Breast epithelium (tissue), 4 donors: ENCODE results near the gene GALNT16. TPM values are rescaled to one million over a fixed set of nuclear protein-coding genes. Genes with fewer than 3 reads are reported as not detected.
"Not testable (repeated sequence)": the region's sequence is repeated elsewhere in the genome, so short reads cannot be mapped to it uniquely, and the experiment has no call there.

Experiments
- DNase-seq, 2 donors: peaks; one replicate each; pipeline ENCODE4 v3.0.0-alpha.2; 2019; ENCODE audit warnings: low spot score in 2 of 2
- H3K27ac ChIP-seq, 2 donors: fragments of 200-600 bp; sonication (generic) in 1 of 2; one replicate each; pipeline ENCODE4 v1.5.1; 2016 to 2019; ENCODE audit warnings: mild to moderate bottlenecking in 1 of 2
- H3K27me3 ChIP-seq, 2 donors: fragments of 200-600 bp; sonication (generic) in 1 of 2; one replicate each; pipeline versions ENCODE4 v1.5.1 to v1.6.0; 2017 to 2019; ENCODE audit warnings: control low read depth in 1 of 2, mild to moderate bottlenecking in 1 of 2
- H3K36me3 ChIP-seq: fragments of 200-600 bp; one replicate; pipeline ENCODE4 v1.5.1; 2019
- H3K4me1 ChIP-seq, 2 donors: fragments of 200-600 bp; sonication (generic); one replicate each; pipeline ENCODE4 v1.5.1; 2016 to 2019; ENCODE audit warnings: control low read depth in 1 of 2
- H3K4me3 ChIP-seq, 3 donors: fragments of 200-600 bp; sonication (generic); 1 replicate in 2 of 3; 2 replicates in 1 of 3; pipeline ENCODE4 v1.5.1; 2016 to 2019; ENCODE audit warnings: mild to moderate bottlenecking in 3 of 3, moderate library complexity in 2 of 3
- H3K9me3 ChIP-seq, 2 donors: fragments of 200-600 bp; sonication (generic) in 1 of 2; one replicate each; pipeline ENCODE4 v1.5.1; 2016 to 2019; ENCODE audit warnings: control low read depth in 1 of 2
- CTCF ChIP-seq, 3 donors: fragments of 450-650 bp; IDR thresholded peaks; one replicate each; pipeline ENCODE4 v1.5.1; 2016 to 2017; ENCODE audit warnings: antibody characterized with exemption in 3 of 3, mild to moderate bottlenecking in 3 of 3, moderate library complexity in 3 of 3
- POLR2A ChIP-seq: fragments of 450-650 bp; IDR thresholded peaks from one replicate; pipeline ENCODE4 v1.6.1; 2016; ENCODE audit warnings: antibody characterized with exemption, mild to moderate bottlenecking, moderate library complexity
- POLR2AphosphoS5 ChIP-seq, 3 donors: sonication (generic); formaldehyde crosslinking; IDR thresholded peaks; one replicate each; pipeline ENCODE4 v1.6.1; 2017; ENCODE audit warnings: antibody characterized with exemption in 3 of 3
- intact Hi-C: fragments of 100-400 bp; cut with DNase I; formaldehyde crosslinking; loops from one replicate; pipeline ENCODE4 v1.15.1; 2023; ENCODE audit warnings: low total_unique reads
- total RNA-seq, 3 donors: library from RNA; depleted of rRNA; stranded (reverse); fragments of >200 nt; gene quantifications; one replicate each; pipeline ENCODE4 v1.1.0, GENCODE V29; 2016

The GALNT16 gene
- total RNA-seq, 3 donors from 2014 or later: 6.3 to 20.6 (median 8.8) TPM

GRCh38 chr14:69387311-69387710 lies 127.4 kb downstream of the GALNT16 start:
- Histone ChIP-seq H3K9me3 (no peaks in the 10 kb centered on the region), H3K4me3 (no peak overlapping the region), H3K4me1 (no peaks in the 10 kb centered on the region), H3K36me3 (no peaks in the 10 kb centered on the region), H3K27me3 (no peaks in the 10 kb centered on the region), H3K27ac (no peak overlapping the region)
- intact Hi-C loops: no loop called here
- TF ChIP-seq CTCF (IDR thresholded peaks at IDR 0.05) (no peak), POLR2A (no peak), POLR2AphosphoS5 (IDR thresholded peaks at IDR 0.05) (no peak)
- no peak for DNase-seq

- H3K27ac ChIP-seq, H3K27me3 ChIP-seq, DNase-seq, H3K4me1 ChIP-seq, intact Hi-C loops, H3K4me3 ChIP-seq, H3K36me3 ChIP-seq, H3K9me3 ChIP-seq: not testable (repeated sequence)
Observed at GRCh38 chr14:69391400-69391799, 131.4 kb downstream of the GALNT16 start.

GRCh38 chr14:69392481-69392880 lies 132.5 kb downstream of the GALNT16 start:
- no peaks in the 10 kb centered on the region for H3K36me3 ChIP-seq
- no peaks in the 10 kb centered on the region for H3K9me3 ChIP-seq
- H3K27me3 ChIP-seq: no peaks in the 10 kb centered on the region
- H3K4me3 ChIP-seq: no peak overlapping the region
- no peak for TF ChIP-seq CTCF (IDR thresholded peaks at IDR 0.05)
- no peak for TF ChIP-seq POLR2A
- TF ChIP-seq POLR2AphosphoS5 (IDR thresholded peaks at IDR 0.05): no peak
- no peak for DNase-seq
- no peak overlapping the region for H3K27ac ChIP-seq
- intact Hi-C loops: no loop called here
- no peaks in the 10 kb centered on the region for H3K4me1 ChIP-seq

GRCh38 chr14:69395929-69396328 lies 136.0 kb downstream of the GALNT16 start:
- Histone ChIP-seq H3K27me3 (no peaks in the 10 kb centered on the region), H3K36me3 (no peaks in the 10 kb centered on the region), H3K9me3 (no peaks in the 10 kb centered on the region), H3K4me3 (no peak overlapping the region), H3K4me1 (peaks cover 0 to 5% of the 10 kb centered on the region in 2 donors), H3K27ac (no peak overlapping the region)
- intact Hi-C loops: no loop called here
- no peak for DNase-seq
- TF ChIP-seq POLR2AphosphoS5 (IDR thresholded peaks at IDR 0.05): no peak
- TF ChIP-seq CTCF (IDR thresholded peaks at IDR 0.05): no peak
- no peak for TF ChIP-seq POLR2A

GRCh38 chr14:69398053-69398817 lies 138.3 kb downstream of the GALNT16 start, which contains the start of the genes ERH and SLC39A9:
Gene ERH (minus strand): TSS chr14:69398299. CDS start chr14:69398233, 66 bp downstream.
Gene SLC39A9 (plus strand): TSS chr14:69398692. CDS start chr14:69399370, 678 bp downstream.
- H3K27me3 ChIP-seq: no peaks in the 10 kb centered on the region
- no peaks in the 10 kb centered on the region for H3K9me3 ChIP-seq
- intact Hi-C loops: no loop called here
- peak within 1 kb of the TSS; percentile 81 to 96 (median 91) for H3K4me3 ChIP-seq
- peaks cover 0 to 5% of the 10 kb centered on the region in 2 donors for H3K4me1 ChIP-seq
- TF ChIP-seq POLR2A: peak; percentile 41
- no peak for TF ChIP-seq CTCF (IDR thresholded peaks at IDR 0.05)
- peak; percentile 78 to 91 (median 84) for TF ChIP-seq POLR2AphosphoS5 (IDR thresholded peaks at IDR 0.05)
- H3K27ac ChIP-seq: peak within 1 kb of the TSS; percentile 93 to 94
- DNase-seq: peak; percentile 95
- H3K36me3 ChIP-seq: no peaks in the 10 kb centered on the region
